PC-3 (cell line): ENCODE measurements around the gene SPATS2. TPM values are rescaled to one million over a fixed set of nuclear protein-coding genes. Genes with fewer than 3 reads are reported as not detected.

Experiments
- ATAC-seq: fragments of 200-7000 bp; cut with Tn5 transposase; 2 replicates; pipeline ENCODE4 v1.9.1; 2020; ENCODE audit warnings: mild to moderate bottlenecking, moderate library complexity
- BruUV-seq: library from RNA; stranded (reverse); fragments of 400-500 nt; replicated peaks from 2 replicates; lab custom pipeline; 2021; lab: Mats Ljungman, UMichigan
- CTCF ChIA-PET: fragments of 300-600 bp; sonication (Branson Sonifier 250); formaldehyde crosslinking; loops from one replicate; lab custom pipeline; 2022; ENCODE audit warnings: antibody characterized with exemption; lab: Charles Lee
- POLR2A ChIA-PET: fragments of 300-600 bp; sonication (Branson Sonifier 250); formaldehyde crosslinking; loops from one replicate; lab custom pipeline; 2022; ENCODE audit warnings: antibody characterized with exemption; ENCODE audit not compliant: unreplicated experiment; lab: Charles Lee
- DNase-seq: peaks from one replicate; pipeline ENCODE4 v3.0.0-alpha.2; 2015
- H2AFZ ChIP-seq: fragments of 300-600 bp; sonication (generic); 2 replicates; pipeline ENCODE4 v1.6.0; 2016; ENCODE audit warnings: antibody characterized with exemption, low read length
- H3F3A ChIP-seq: fragments of 300-600 bp; sonication (generic); one replicate; pipeline ENCODE4 v1.6.0; 2017; ENCODE audit warnings: antibody characterized with exemption, low read length, control low read depth, mild to moderate bottlenecking; ENCODE audit not compliant: unreplicated experiment
- H3K27ac ChIP-seq: fragments of 300-600 bp; sonication (generic); 2 replicates; pipeline ENCODE4 v1.5.1; 2016; ENCODE audit warnings: mild to moderate bottlenecking, low read length
- H3K27me3 ChIP-seq: fragments of 300-600 bp; sonication (generic); 2 replicates; pipeline ENCODE4 v1.6.1; 2016; ENCODE audit warnings: low read length, mixed read lengths
- H3K36me3 ChIP-seq: fragments of 300-600 bp; sonication (generic); 2 replicates; pipeline ENCODE4 v1.6.1; 2016; ENCODE audit warnings: low read depth, mixed run types, low read length, mixed read lengths
- H3K4me1 ChIP-seq: fragments of 300-600 bp; sonication (generic); 2 replicates; pipeline ENCODE4 v1.5.1; 2016; ENCODE audit warnings: low read length; ENCODE audit not compliant: insufficient read depth
- H3K4me2 ChIP-seq: fragments of 300-600 bp; sonication (generic); 2 replicates; pipeline ENCODE4 v1.6.0; 2016; ENCODE audit warnings: low read length
- H3K4me3 ChIP-seq: fragments of 300-600 bp; sonication (generic); 2 replicates; pipeline ENCODE4 v1.5.1; 2016; ENCODE audit warnings: mild to moderate bottlenecking, low read length, mixed read lengths
- H3K79me2 ChIP-seq: fragments of 300-600 bp; sonication (generic); 2 replicates; pipeline ENCODE4 v1.6.1; 2017; ENCODE audit warnings: low read length, mixed read lengths
- H3K9ac ChIP-seq: fragments of 300-600 bp; sonication (generic); 2 replicates; pipeline ENCODE4 v1.6.0; 2016; ENCODE audit warnings: mild to moderate bottlenecking, low read length
- H3K9me2 ChIP-seq: fragments of 300-600 bp; sonication (generic); replicated peaks from 2 replicates; pipeline ENCODE4 v1.6.1; 2016; ENCODE audit warnings: mixed run types, low read length, mixed read lengths
- H3K9me3 ChIP-seq: fragments of 300-600 bp; sonication (generic); 2 replicates; pipeline ENCODE4 v1.6.1; 2016; ENCODE audit warnings: low read length, mixed read lengths
- H4K20me1 ChIP-seq: fragments of 300-600 bp; sonication (generic); 2 replicates; pipeline ENCODE4 v1.6.1; 2016; ENCODE audit warnings: low read length, mixed read lengths
- EZH2 ChIP-seq: fragments of 300-600 bp; sonication (generic); IDR thresholded peaks from one replicate; pipeline ENCODE4 v1.6.1; 2017; ENCODE audit warnings: antibody characterized with exemption, mild to moderate bottlenecking, low read length; ENCODE audit not compliant: unreplicated experiment
- EZH2phosphoT487 ChIP-seq: fragments of 300-600 bp; sonication (generic); IDR thresholded peaks from 2 replicates; pipeline ENCODE4 v1.6.1; 2018; ENCODE audit warnings: mild to moderate bottlenecking, antibody characterized with exemption, low read length, borderline replicate concordance
- intact Hi-C: fragments of 100-400 bp; cut with micrococcal nuclease; formaldehyde crosslinking; loops from 2 replicates; pipeline ENCODE4 v1.9.0; 2023
- total RNA-seq: library from RNA; depleted of rRNA; stranded (reverse); fragments of >200 nt; gene quantifications from 2 replicates; pipeline ENCODE4 v1.2.3, GENCODE V29; 2014
- TF ChIP-seq, protein P1 (sequence below): fragments of 300-600 bp; sonication (generic); conservative IDR thresholded peaks from 2 replicates; pipeline ENCODE4 v1.5.1; 2017; ENCODE audit warnings: antibody characterized with exemption, low read depth, mild to moderate bottlenecking, low read length

The SPATS2 gene
- total RNA-seq, 1 experiment from 2014 or later: 27.0 TPM

DNA sequence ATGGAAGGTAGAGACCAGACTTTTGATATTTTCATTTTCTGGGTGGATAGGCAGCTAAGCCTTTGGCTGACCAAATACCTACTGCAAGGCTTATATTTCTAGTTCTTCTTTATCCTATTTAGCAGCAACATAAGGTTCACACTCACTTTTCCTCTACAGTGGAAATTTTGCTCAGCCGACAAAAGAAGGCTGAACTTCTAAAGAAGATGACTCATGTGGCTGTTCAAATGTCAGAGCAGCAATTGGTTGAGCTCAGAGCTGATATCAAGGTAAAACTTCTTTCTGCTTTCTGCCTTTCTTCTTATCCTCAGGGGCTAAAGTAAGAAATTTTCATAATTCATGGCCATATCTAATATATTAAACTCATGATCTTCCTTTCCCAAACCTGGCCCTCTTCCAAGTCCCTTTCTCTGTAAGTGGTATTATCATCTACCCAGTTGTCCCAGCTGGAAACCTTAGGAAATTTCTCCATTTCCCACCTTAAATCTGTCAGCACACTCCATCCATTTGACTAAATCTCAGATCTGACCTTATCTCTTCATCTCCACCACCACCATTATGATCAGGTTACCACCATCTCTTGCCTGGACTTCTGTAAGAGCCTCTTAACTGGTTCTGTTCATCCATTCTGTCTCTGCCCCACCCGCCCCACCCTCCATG lies 151.8 kb downstream of the SPATS2 start:
- H3K79me2 ChIP-seq: no peaks in the 10 kb centered on the region
- H3K9ac ChIP-seq: no peak overlapping the region
- H4K20me1 ChIP-seq: no peaks in the 10 kb centered on the region
- no peaks in the 10 kb centered on the region for H3K36me3 ChIP-seq
- H3K27ac ChIP-seq: no peak overlapping the region
- H2AFZ ChIP-seq: no peak overlapping the region
- no peak for TF ChIP-seq EZH2
- no peak overlapping the region for H3K4me3 ChIP-seq
- POLR2A ChIA-PET: interaction anchor here (0.7 kb wide), 1 partner anchor 168 kb away, joined by 3 read pairs; no protein-coding TSS in a partner anchor
- H3K9me3 ChIP-seq: no peaks in the 10 kb centered on the region
- H3F3A ChIP-seq: peaks cover 3% of the 10 kb centered on the region
- ATAC-seq: no peak
- BruUV-seq: no TSS peak
- peak; percentile 23 for DNase-seq
- H3K4me2 ChIP-seq: no peak overlapping the region
- intact Hi-C loops: loop anchor here (10.0 kb wide), 1 partner anchor 234 kb away; no protein-coding TSS in a partner anchor
- CTCF ChIA-PET: interaction anchor here (0.6 kb wide), 3 partner anchors 61 to 188 kb away, joined by 3 to 4 read pairs (median 3); no protein-coding TSS in a partner anchor
- no peaks in the 10 kb centered on the region for H3K27me3 ChIP-seq
- no peaks in the 10 kb centered on the region for H3K9me2 ChIP-seq
- peaks cover 14% of the 10 kb centered on the region for H3K4me1 ChIP-seq

DNA sequence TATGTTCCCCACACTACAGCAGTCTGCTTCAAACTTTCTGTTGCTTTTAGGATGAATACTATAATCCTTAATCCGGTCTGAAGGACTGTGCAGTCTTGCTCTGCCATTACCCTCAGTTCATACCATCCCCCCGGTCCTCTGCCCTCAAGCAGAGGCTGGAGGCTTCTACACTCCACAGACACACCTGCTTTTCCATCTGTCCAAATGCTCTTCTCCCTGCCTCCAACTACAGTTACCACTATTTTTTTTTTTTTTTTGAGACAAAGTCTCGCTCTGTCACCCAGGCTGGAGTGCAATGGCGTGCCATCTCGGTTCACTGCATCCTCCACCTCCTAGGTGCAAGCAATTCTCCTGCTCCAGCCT lies 152.3 kb downstream of the SPATS2 start:
- TF ChIP-seq EZH2 (no peak), EZH2phosphoT487 (no peak)
- TF ChIP-seq, protein P1, sequence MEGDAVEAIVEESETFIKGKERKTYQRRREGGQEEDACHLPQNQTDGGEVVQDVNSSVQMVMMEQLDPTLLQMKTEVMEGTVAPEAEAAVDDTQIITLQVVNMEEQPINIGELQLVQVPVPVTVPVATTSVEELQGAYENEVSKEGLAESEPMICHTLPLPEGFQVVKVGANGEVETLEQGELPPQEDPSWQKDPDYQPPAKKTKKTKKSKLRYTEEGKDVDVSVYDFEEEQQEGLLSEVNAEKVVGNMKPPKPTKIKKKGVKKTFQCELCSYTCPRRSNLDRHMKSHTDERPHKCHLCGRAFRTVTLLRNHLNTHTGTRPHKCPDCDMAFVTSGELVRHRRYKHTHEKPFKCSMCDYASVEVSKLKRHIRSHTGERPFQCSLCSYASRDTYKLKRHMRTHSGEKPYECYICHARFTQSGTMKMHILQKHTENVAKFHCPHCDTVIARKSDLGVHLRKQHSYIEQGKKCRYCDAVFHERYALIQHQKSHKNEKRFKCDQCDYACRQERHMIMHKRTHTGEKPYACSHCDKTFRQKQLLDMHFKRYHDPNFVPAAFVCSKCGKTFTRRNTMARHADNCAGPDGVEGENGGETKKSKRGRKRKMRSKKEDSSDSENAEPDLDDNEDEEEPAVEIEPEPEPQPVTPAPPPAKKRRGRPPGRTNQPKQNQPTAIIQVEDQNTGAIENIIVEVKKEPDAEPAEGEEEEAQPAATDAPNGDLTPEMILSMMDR: no peak
- CTCF ChIA-PET: interaction anchor here (0.6 kb wide), 2 partner anchors 161 to 188 kb away, joined by 3 to 4 read pairs; no protein-coding TSS in a partner anchor
- ATAC-seq: no peak
- POLR2A ChIA-PET: interaction anchor here (0.7 kb wide), 1 partner anchor 168 kb away, joined by 3 read pairs; no protein-coding TSS in a partner anchor
- H3K4me3 ChIP-seq: no peak overlapping the region
- no peaks in the 10 kb centered on the region for H3K9me3 ChIP-seq
- H3K9ac ChIP-seq: no peak overlapping the region
- no peak overlapping the region for H2AFZ ChIP-seq
- H3K9me2 ChIP-seq: no peaks in the 10 kb centered on the region
- intact Hi-C loops: loop anchor here (10.0 kb wide), 1 partner anchor 235 kb away; no protein-coding TSS in a partner anchor
- H4K20me1 ChIP-seq: no peaks in the 10 kb centered on the region
- BruUV-seq: no TSS peak
- no peaks in the 10 kb centered on the region for H3K79me2 ChIP-seq
- no peak for DNase-seq
- H3K4me2 ChIP-seq: no peak overlapping the region
- peaks cover 14% of the 10 kb centered on the region for H3K4me1 ChIP-seq
- H3K27ac ChIP-seq: no peak overlapping the region
- H3K36me3 ChIP-seq: no peaks in the 10 kb centered on the region
- peaks cover 3% of the 10 kb centered on the region for H3F3A ChIP-seq
- no peaks in the 10 kb centered on the region for H3K27me3 ChIP-seq

DNA sequence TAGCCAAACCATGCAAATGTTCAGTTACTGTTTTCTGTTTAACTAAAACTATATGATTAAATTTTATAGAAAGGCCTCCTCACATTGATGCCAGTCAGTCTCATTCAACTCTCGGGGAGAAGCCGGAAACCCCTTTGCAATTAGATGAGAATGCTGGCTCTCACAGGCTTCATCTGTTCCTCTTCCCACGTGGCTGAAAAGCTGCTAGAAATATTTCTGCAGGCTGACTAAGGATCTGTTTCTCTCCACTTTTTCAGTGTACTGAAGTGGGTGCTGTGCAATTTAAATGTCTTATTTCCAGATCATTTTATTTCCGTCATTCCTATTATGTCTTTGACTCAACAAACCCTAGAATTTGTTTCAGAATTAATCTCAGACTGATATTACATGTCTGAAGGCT lies 154.1 kb downstream of the SPATS2 start:
- ChIA-PET POLR2A (no interaction called here), CTCF (no interaction called here)
- no TSS peak for BruUV-seq
- H3K9me2 ChIP-seq: no peaks in the 10 kb centered on the region
- H3K36me3 ChIP-seq: peaks cover 12% of the 10 kb centered on the region; the same call in 1 of the 2 replicates
- no peak overlapping the region for H3K4me2 ChIP-seq
- H3K9me3 ChIP-seq: no peaks in the 10 kb centered on the region
- H3K79me2 ChIP-seq: no peaks in the 10 kb centered on the region
- TF ChIP-seq, protein P1: no peak
- TF ChIP-seq EZH2: no peak
- no peak overlapping the region for H3K27ac ChIP-seq
- 0 out of 2 replicates have a peak, but pooled peaks cover 7% of the 10 kb centered on the region for H3K4me1 ChIP-seq
- no peak for ATAC-seq
- no peaks in the 10 kb centered on the region for H3F3A ChIP-seq
- H3K27me3 ChIP-seq: no peaks in the 10 kb centered on the region
- H3K9ac ChIP-seq: no peak overlapping the region
- no peaks in the 10 kb centered on the region for H4K20me1 ChIP-seq
- no peak for DNase-seq
- no peak overlapping the region for H3K4me3 ChIP-seq
- H2AFZ ChIP-seq: no peak overlapping the region
- intact Hi-C loops: no loop called here
